ENCODE results near the gene MXI1.
"Not testable (repeated sequence)": the region's sequence is repeated elsewhere in the genome, so short reads cannot be mapped to it uniquely, and the experiment has no call there.

Gene MXI1

GRCh38 chr10:110326351-110327032 lies 119.1 kb downstream of the MXI1 start:
- in situ Hi-C loops (cut with MboI; ENCODE audit: low pct_unique_long_range_greater_than_20kb, low sequenced_read_pairs): no loop called here
- no peak for DNase-seq

GRCh38 chr10:110327262-110327914 lies 120.0 kb downstream of the MXI1 start:
- in situ Hi-C loops (cut with MboI; ENCODE audit: low pct_unique_long_range_greater_than_20kb, low sequenced_read_pairs): no loop called here
- no peak for DNase-seq

GRCh38 chr10:110330675-110331074 lies 123.3 kb downstream of the MXI1 start:
- no peak for DNase-seq
- in situ Hi-C loops (cut with MboI; ENCODE audit: low pct_unique_long_range_greater_than_20kb, low sequenced_read_pairs): no loop called here

- in situ Hi-C loops (cut with MboI; ENCODE audit: low pct_unique_long_range_greater_than_20kb, low sequenced_read_pairs); DNase-seq: not testable (repeated sequence)
Measured at GRCh38 chr10:110331226-110331795, 123.9 kb downstream of the MXI1 start.

- in situ Hi-C loops (cut with MboI; ENCODE audit: low pct_unique_long_range_greater_than_20kb, low sequenced_read_pairs): no loop called here
- no peak for DNase-seq
Measured at GRCh38 chr10:110334061-110334656, 126.8 kb downstream of the MXI1 start.

GRCh38 chr10:110335314-110336064 lies 128.1 kb downstream of the MXI1 start:
- in situ Hi-C loops (cut with MboI; ENCODE audit: low pct_unique_long_range_greater_than_20kb, low sequenced_read_pairs): no loop called here
- DNase-seq: peak; percentile 35

- in situ Hi-C loops (cut with MboI; ENCODE audit: low pct_unique_long_range_greater_than_20kb, low sequenced_read_pairs): no loop called here
- DNase-seq: no peak
Measured at GRCh38 chr10:110336111-110336721, 128.8 kb downstream of the MXI1 start.

Measured in KBM-7 (cell line).